Mucosa of stomach (tissue), 1 donor: ENCODE measurements around the gene VSNL1.

Source experiments
- H3K27me3 ChIP-seq: one replicate; pipeline ENCODE4 v1.7.0; 2013; ENCODE audit warnings: mild to moderate bottlenecking, low read length; ENCODE audit not compliant: control insufficient read depth, insufficient read depth
- H3K36me3 ChIP-seq: one replicate; pipeline ENCODE4 v1.7.0; 2013; ENCODE audit warnings: low read length; ENCODE audit not compliant: control insufficient read depth, insufficient read depth
- H3K4me1 ChIP-seq: one replicate; pipeline ENCODE4 v1.7.0; 2013; ENCODE audit warnings: mild to moderate bottlenecking, low read length; ENCODE audit not compliant: control insufficient read depth, insufficient read depth
- H3K4me3 ChIP-seq: one replicate; pipeline ENCODE4 v1.7.0; 2013; ENCODE audit warnings: low read length
- H3K9ac ChIP-seq: one replicate; pipeline ENCODE4 v1.7.0; 2013; ENCODE audit warnings: mild to moderate bottlenecking, low read length, moderate library complexity
- H3K9me3 ChIP-seq: one replicate; pipeline ENCODE4 v1.7.0; 2013; ENCODE audit warnings: mild to moderate bottlenecking, low read length, moderate library complexity; ENCODE audit not compliant: control insufficient read depth
- donor health status: Pancreatic carcinoma.

VSNL1 gene

DNA sequence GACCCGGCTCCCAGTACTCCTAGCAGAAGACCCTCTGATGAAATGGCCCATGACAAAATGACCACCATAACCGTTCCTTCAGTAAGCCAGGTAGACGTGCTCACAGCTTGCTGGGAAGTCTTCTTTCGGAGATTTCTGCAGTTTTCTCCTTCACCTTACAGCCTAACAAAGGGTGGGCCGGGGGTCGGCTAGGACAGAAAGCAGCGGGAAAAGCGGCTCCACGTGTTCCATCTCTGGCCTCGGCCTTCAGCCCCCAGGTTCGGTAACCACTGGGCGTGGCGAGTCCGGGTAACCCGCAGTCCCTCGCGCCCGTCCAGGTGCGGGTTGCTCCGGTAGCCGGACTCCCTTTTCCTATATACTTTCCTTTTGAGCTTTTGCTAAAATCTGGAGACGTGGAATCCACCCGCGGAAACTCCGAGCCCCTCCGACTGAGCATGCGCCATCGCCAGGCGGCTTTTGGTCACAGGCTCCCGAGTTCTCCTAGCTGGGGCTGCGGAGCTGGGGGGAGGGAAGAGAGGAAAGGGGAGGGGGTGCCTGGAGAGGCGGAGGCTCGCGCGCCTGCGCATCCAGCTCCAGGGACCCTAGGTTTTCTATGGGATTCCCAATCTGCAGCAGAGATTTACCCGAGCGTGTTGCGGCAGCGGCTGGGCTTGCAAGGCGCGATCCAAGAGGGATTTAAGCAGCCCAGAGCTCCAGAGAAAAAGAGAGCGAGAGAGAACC is at the start of gene VSNL1:
Gene VSNL1 (plus strand): TSS at position 604 of the 720 bp plus-strand sequence. CDS start 51,379 bp downstream, outside the sequence.
- Histone ChIP-seq H3K4me3 (peak within 1 kb of the TSS; percentile 75), H3K9me3 (no peaks in the 10 kb centered on the region), H3K4me1 (no peaks in the 10 kb centered on the region), H3K27me3 (peaks cover 5% of the 10 kb centered on the region), H3K36me3 (no peaks in the 10 kb centered on the region), H3K9ac (peak within 1 kb of the TSS; percentile 80)

DNA sequence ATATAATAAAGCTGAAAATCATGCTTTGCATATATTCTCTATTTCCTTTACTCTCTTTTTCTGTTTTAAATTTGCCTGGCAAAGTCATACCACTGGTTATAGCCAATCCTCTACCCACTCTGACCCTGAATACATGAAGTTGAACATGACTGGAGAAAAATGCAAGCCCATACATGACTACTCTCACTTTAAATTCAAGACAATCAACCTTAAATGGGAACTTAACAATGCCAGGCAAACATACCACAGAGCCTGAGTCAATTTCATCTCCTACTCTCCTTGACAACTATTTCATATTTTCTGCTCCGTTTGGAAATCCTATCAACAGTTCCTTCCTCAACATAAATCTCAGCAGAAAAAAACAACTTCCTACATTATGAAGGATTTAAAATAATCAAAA is 44.9 kb upstream of the VSNL1 start:
- Histone ChIP-seq H3K9me3 (no peaks in the 10 kb centered on the region), H3K4me1 (no peaks in the 10 kb centered on the region), H3K4me3 (no peak overlapping the region), H3K9ac (no peak overlapping the region), H3K36me3 (no peaks in the 10 kb centered on the region), H3K27me3 (no peaks in the 10 kb centered on the region)

DNA sequence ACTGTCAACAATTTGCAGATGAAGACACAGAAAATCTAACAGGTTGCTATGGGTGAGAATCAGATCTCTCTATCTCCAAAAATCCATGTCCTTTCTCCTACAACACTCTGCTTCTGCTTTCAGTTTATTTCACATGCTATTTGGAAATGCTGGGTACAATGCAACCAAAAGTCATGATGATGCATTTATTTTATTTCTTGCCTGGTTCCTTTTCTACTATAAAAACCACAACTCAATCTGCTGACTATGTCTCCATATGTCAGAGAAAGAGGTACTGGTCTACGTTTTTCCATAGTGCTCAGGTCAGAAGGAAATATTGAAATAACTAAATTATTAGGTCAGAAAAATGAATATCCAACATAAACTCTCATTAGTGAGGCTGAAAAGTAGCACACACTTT is 42.8 kb upstream of the VSNL1 start:
- H3K4me3 ChIP-seq = no peak overlapping the region
- H3K27me3 ChIP-seq = no peaks in the 10 kb centered on the region
- no peaks in the 10 kb centered on the region for H3K9me3 ChIP-seq
- no peak overlapping the region for H3K9ac ChIP-seq
- H3K36me3 ChIP-seq = no peaks in the 10 kb centered on the region
- H3K4me1 ChIP-seq = no peaks in the 10 kb centered on the region

DNA sequence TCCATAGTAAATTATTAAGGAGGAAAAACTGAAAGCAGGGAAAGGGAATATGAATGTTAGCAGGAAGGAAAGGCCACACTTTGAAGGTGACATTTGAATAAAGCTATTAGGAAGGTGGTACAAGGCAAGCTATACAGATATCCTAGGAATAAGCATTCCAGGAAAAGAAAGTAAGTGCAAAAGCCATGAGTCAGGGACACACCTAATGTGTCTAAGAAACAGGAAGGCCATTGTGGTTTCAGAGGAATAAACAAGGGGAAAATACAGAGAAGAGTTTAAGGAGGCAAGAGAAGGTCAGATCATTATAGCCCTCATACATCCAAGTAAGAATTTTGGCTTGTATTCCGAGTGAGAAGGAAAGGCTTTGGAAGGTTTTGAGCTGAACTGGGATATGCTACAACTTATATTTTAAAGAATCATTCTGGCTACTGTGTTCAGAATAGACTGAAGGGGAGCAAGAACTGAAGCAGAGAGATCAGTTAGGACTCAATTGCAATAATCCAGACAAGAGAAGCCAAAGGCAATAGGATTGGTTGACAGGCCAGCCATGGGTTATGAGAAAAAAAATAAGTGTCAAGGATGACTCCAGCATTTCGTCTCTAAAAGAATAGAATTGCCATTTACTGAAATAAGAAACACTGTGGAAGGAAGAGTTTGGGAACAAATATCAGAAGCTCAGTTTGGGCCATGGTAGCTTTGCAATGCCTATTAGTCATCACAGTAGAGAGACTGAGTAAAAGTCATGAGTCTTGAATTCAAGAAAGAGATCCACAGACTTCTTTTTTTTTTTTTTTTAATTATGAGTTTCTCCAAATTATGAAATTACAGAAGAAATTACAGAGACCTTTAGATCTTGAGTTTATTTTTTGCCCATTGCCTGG is 33.5 kb upstream of the VSNL1 start:
- no peak overlapping the region for H3K4me3 ChIP-seq
- H3K27me3 ChIP-seq = no peaks in the 10 kb centered on the region
- no peaks in the 10 kb centered on the region for H3K36me3 ChIP-seq
- H3K9me3 ChIP-seq = no peaks in the 10 kb centered on the region
- H3K9ac ChIP-seq = no peak overlapping the region
- H3K4me1 ChIP-seq = peaks cover 5% of the 10 kb centered on the region

DNA sequence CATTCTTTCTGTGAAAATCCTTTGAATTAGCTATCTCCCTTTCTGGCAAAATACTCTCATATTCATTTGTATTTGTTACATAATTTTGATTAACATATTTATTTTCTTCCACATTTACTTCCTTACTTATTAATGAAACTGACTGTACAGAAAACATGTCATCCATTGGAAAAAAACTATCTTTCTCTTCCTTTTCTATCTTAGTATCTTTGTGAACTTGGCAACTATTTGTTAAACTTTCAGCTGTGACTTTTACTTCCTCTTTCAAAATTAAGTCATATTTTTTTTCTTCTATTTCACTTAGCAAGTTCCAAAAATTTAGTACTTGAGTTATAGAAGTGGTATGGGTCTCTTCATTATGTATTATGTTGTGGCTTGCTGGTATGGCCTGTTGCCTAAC is 24.8 kb upstream of the VSNL1 start:
- Histone ChIP-seq H3K4me3 (no peak overlapping the region), H3K27me3 (no peaks in the 10 kb centered on the region), H3K4me1 (no peaks in the 10 kb centered on the region), H3K9ac (no peak overlapping the region), H3K9me3 (no peaks in the 10 kb centered on the region), H3K36me3 (no peaks in the 10 kb centered on the region)

DNA sequence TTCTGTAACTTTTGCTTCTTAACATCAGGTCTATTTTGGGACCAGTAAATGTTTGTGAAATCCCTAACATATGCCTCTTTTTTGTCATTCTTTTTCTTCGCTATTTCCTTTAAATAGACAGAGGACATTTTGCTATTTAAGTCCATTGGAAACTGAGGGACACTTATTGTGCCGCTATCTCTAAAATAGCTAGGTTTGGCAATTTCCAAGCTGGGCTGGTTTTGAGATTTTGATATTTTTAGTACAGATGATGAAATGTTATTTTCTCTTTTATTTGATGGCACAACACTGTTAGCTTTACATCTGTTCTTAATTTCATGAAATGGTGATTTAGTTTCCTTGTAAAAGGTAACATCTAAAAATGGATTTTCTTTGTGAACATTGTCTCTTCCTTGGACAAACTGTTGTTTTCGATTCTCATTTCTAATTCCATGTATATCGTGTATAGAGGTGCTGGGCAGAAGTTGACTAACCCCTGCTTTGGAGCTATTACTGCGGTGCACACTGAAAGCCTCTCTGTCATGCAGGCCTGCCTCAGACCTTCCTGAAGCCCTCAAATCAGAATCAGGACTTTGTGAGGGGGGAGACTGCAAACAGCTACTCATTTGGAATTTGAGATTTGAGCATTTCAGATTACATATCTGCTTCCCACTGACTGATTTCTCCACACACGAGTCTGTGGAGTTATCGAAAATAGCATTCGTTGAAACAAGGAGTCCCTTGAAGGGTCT is 22.9 kb upstream of the VSNL1 start:
- H3K27me3 ChIP-seq = no peaks in the 10 kb centered on the region
- H3K4me1 ChIP-seq = no peaks in the 10 kb centered on the region
- no peaks in the 10 kb centered on the region for H3K36me3 ChIP-seq
- H3K4me3 ChIP-seq = peak overlapping the region; percentile 72
- no peaks in the 10 kb centered on the region for H3K9me3 ChIP-seq
- H3K9ac ChIP-seq = peak overlapping the region; percentile 73

DNA sequence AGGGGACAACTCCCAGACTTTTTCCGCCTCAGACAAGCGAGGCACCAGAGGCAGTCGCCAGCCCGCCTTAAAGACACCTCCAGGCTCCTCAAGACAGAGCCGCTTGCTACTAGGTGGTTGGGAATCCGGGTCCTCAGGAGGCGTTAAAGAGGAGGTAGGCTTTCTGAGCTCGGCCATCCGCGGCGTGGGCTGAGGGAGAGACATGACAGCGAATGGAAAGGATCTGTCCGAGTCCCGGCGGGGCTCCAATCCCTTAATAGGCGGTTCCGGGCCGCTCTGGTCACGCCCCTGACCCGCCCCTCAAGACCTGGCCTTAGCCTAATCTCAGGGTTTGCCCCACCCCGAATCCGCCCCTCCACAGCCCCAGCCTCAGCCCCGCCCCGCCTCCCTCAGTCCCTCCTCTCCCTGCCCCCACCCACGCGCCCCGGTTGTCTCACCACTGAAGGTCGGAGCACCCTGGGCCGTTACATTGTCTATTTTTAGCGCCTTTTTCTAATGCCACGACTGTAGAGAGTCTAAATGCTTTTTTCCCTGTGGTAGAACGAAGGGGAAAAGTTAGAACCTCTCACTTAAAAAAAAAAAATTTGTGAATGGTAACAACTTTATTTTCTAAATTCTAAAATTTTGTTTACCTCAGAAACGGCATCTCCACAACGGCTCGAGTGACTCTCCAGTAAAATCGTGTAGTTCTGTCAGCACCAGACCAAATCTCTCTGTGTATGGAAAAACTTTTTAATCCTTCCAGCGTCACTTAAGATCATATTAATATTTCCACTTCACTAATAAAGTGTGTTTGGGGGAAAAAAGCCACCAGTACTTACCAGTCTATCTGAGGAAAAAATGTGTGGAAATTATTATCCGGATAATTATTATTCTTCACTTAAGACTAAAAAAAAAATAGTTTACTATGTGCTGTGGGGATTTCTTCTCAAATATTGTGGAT is 22.0 kb upstream of the VSNL1 start, which contains the start of gene RAD51AP2:
Gene RAD51AP2 (minus strand): TSS at position 229 of the 943 bp plus-strand sequence. CDS start 25 bp downstream, at position 204.
- Histone ChIP-seq H3K4me3 (peak within 1 kb of the TSS; percentile 72), H3K9ac (peak within 1 kb of the TSS; percentile 73), H3K36me3 (no peaks in the 10 kb centered on the region), H3K4me1 (no peaks in the 10 kb centered on the region), H3K27me3 (no peaks in the 10 kb centered on the region), H3K9me3 (no peaks in the 10 kb centered on the region)

DNA sequence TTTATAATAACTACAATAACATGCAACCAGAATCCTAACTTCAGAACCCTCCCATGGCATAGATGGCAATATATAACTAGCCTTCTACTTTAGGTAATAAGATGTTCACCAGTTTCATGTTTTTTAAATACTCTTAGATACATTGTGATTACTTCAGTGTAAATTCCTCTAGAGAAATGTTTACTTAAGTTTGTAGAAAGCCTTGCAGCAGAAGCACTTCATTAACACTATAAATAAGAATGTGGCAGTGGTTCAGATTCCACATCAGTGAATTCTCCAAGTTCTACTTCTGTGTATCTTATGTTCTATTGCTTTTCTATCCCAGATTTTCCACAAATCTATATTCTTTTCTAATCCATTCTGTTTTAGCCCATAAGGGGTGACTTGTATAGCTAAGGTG is 21.0 kb upstream of the VSNL1 start:
- Histone ChIP-seq H3K4me3 (no peak overlapping the region), H3K4me1 (no peaks in the 10 kb centered on the region), H3K9ac (no peak overlapping the region), H3K27me3 (no peaks in the 10 kb centered on the region), H3K36me3 (no peaks in the 10 kb centered on the region), H3K9me3 (no peaks in the 10 kb centered on the region)

DNA sequence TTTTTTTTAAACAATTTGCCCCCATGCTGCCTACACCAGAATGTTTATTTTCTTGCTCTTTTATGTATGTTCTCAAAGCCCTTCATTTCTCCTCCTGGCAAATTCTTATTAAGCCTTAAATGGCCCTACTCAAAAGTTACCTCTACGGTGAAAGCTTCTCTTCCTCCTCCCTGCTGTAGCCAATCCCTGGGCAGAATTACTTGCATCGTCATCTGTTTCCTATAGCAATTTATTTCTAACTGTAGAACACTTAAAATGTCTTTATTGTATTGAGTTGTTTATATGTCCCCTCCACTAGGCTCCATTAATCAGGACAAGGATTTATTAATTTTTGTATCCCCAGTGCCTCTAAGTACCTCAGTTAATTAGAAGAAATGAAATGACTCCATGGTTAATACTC is 19.7 kb upstream of the VSNL1 start:
- Histone ChIP-seq H3K4me3 (no peak overlapping the region), H3K4me1 (no peaks in the 10 kb centered on the region), H3K27me3 (no peaks in the 10 kb centered on the region), H3K9me3 (no peaks in the 10 kb centered on the region), H3K9ac (no peak overlapping the region), H3K36me3 (no peaks in the 10 kb centered on the region)

DNA sequence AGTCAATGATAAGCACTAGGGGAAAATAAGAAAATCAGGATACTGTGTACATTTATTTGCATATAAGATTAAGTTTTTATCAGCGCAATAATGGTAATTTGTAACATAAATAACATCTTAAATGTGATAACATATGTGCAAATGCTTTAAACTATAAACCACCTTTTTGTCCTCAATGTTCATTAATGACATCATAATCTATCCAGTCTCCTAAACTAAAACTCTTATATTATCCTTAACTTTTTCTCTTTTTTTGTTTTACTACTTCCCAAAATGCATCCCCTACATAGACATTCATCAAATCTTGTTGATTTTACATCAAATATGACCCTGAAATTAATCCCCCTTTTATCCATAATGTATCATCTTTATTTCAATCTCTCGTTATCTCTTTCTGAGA is 18.9 kb upstream of the VSNL1 start:
- Histone ChIP-seq H3K9ac (no peak overlapping the region), H3K4me1 (no peaks in the 10 kb centered on the region), H3K9me3 (no peaks in the 10 kb centered on the region), H3K4me3 (no peak overlapping the region), H3K36me3 (no peaks in the 10 kb centered on the region), H3K27me3 (no peaks in the 10 kb centered on the region)

DNA sequence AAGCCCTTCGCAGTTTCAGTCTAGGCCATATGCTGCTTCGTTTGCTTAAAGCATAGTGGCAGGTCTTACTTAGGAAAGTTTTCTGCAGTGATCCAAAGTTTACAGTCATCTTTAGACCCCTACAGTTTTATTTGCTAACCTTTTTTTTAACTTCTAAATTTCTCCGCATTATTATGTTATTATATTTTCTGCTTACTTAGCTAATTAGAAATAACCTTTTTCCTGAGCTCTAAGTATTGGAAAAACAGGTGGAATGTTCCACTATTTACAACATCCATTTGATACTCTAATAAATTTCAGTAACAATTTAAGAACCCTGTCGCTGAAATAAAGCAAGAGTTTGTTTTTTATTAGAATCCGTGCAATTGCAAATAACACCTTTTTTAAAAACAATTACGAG is 18.2 kb upstream of the VSNL1 start:
- no peaks in the 10 kb centered on the region for H3K9me3 ChIP-seq
- H3K27me3 ChIP-seq = no peaks in the 10 kb centered on the region

More for the DNA sequence above, 18.2 kb upstream of the VSNL1 start:
- Histone ChIP-seq H3K4me3 (no peak overlapping the region), H3K4me1 (no peaks in the 10 kb centered on the region), H3K9ac (no peak overlapping the region), H3K36me3 (no peaks in the 10 kb centered on the region)
